Hepatocyte (in vitro differentiated cells): ENCODE measurements around the gene MEFV.

Experiments used
- CTCF ChIP-seq: fragments of 200-600 bp; sonication (generic); IDR thresholded peaks from 2 replicates; pipeline ENCODE4 v1.5.1; 2016; ENCODE audit warnings: antibody characterized with exemption, mild to moderate bottlenecking; ENCODE audit not compliant: poor library complexity
- EZH2 ChIP-seq: fragments of 200-600 bp; sonication (generic); IDR thresholded peaks from 2 replicates; pipeline ENCODE4 v1.6.1; 2016; ENCODE audit warnings: antibody characterized with exemption, mild to moderate bottlenecking, borderline replicate concordance

DNA sequence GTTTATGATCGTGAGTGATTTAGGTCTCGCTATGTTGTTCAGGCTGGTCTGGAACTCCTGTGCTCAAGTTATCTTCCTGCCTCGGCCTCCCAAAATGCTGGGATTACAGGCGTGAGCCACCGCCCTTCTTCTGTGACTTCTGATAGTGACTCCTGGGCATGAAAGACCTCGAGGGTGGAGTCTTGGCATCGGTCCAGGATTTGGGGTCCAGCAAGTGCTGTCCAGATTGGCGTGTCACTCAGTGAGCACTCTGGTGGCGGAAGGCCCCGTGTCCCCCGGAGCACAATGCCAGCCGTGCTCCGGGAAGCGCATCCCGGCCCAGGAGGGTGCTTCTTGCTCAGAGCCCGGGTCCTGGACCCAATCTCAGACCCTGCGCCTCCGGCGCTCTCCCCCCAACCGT, 61.6 kb downstream of the MEFV start:
- no peak for TF ChIP-seq CTCF
- no peak for TF ChIP-seq EZH2
